Stimulated activated effector memory CD8-positive, alpha-beta T cell treated with anti-CD3 and anti-CD28 coated beads, Interleukin-12 subunit alpha, Interleukin-12 subunit beta, amount 100 ng/mL, for 72 hours (primary cell): ENCODE data around the gene GZMM.

Experiments
- ATAC-seq: fragments of 150-1000 bp; cut with Tn5 transposase; 2 replicates; pipeline ENCODE4 v1.10.0; 2021
- DNase-seq, 2 donors: peaks; one replicate each; pipeline ENCODE4 v3.0.0; 2021 to 2022; ENCODE audit warnings: low spot score in 2 of 2
- H3K27ac Mint-ChIP-seq: one replicate; pipeline ENCODE4 v1.8.0; 2022; ENCODE audit warnings: mild to moderate bottlenecking, mixed read lengths
- H3K36me3 Mint-ChIP-seq: one replicate; pipeline ENCODE4 v1.8.0; 2022; ENCODE audit warnings: mild to moderate bottlenecking, mixed read lengths
- H3K4me1 Mint-ChIP-seq: one replicate; pipeline ENCODE4 v1.8.0; 2022; ENCODE audit warnings: mixed read lengths
- H3K4me3 Mint-ChIP-seq: one replicate; pipeline ENCODE4 v1.8.0; 2022; ENCODE audit warnings: mild to moderate bottlenecking, mixed read lengths
- H3K9me3 Mint-ChIP-seq: one replicate; pipeline ENCODE4 v1.8.0; 2022; ENCODE audit warnings: mixed read lengths

The GZMM gene

GRCh38 chr19:525029-525428 is 18.8 kb upstream of the GZMM start:
- DNase-seq = no peak
- peak overlapping the region; percentile 27 for H3K27ac Mint-ChIP-seq

GRCh38 chr19:525857-526419 is 17.9 kb upstream of the GZMM start:
- Mint-ChIP-seq H3K4me3 (no peak overlapping the region), H3K9me3 (no peaks in the 10 kb centered on the region), H3K27ac (no peak overlapping the region), H3K4me1 (peaks cover 5% of the 10 kb centered on the region), H3K36me3 (no peaks in the 10 kb centered on the region)
- DNase-seq (no peak), ATAC-seq (no peak)

More at GRCh38 chr19:525029-525428, 18.8 kb upstream of the GZMM start:
- Mint-ChIP-seq H3K36me3 (no peaks in the 10 kb centered on the region), H3K4me3 (no peak overlapping the region), H3K4me1 (peaks cover 5% of the 10 kb centered on the region), H3K9me3 (no peaks in the 10 kb centered on the region)
- no peak for ATAC-seq

GRCh38 chr19:530134-531008 is 13.5 kb upstream of the GZMM start:
- no peaks in the 10 kb centered on the region for H3K36me3 Mint-ChIP-seq
- no peaks in the 10 kb centered on the region for H3K9me3 Mint-ChIP-seq
- no peak for DNase-seq
- peak overlapping the region; percentile 77 for H3K4me3 Mint-ChIP-seq
- peak overlapping the region; percentile 61 for H3K27ac Mint-ChIP-seq
- ATAC-seq = no peak
- H3K4me1 Mint-ChIP-seq = peaks cover 19% of the 10 kb centered on the region

- Mint-ChIP-seq H3K4me3 (peak overlapping the region; percentile 77), H3K4me1 (peaks cover 16% of the 10 kb centered on the region), H3K36me3 (no peaks in the 10 kb centered on the region), H3K9me3 (no peaks in the 10 kb centered on the region), H3K27ac (peak overlapping the region; percentile 61)
- ATAC-seq = peak; percentile 79
- peak; percentile 96 to 99 for DNase-seq
Observed at GRCh38 chr19:531009-531752, 12.7 kb upstream of the GZMM start.

- no peaks in the 10 kb centered on the region for H3K36me3 Mint-ChIP-seq
- H3K27ac Mint-ChIP-seq = peak within 1 kb of the TSS; percentile 88
- ATAC-seq (peak; percentile 52), DNase-seq (no peak)
- peak within 1 kb of the TSS; percentile 77 for H3K4me3 Mint-ChIP-seq
- H3K4me1 Mint-ChIP-seq = peaks cover 16% of the 10 kb centered on the region
- H3K9me3 Mint-ChIP-seq = no peaks in the 10 kb centered on the region
Observed at GRCh38 chr19:531753-532560, 11.9 kb upstream of the GZMM start, which contains the start of gene CDC34. Gene CDC34, plus strand, starts transcription at chr19:531760. Its CDS starts 172 bp downstream, at chr19:531932.

GRCh38 chr19:532561-533363 is 11.1 kb upstream of the GZMM start:
- DNase-seq (no peak), ATAC-seq (no peak)
- Mint-ChIP-seq H3K9me3 (no peaks in the 10 kb centered on the region), H3K36me3 (peaks cover 4% of the 10 kb centered on the region), H3K27ac (peak overlapping the region; percentile 88), H3K4me3 (peak overlapping the region; percentile 77), H3K4me1 (peaks cover 16% of the 10 kb centered on the region)

- DNase-seq (no peak), ATAC-seq (no peak)
- Mint-ChIP-seq H3K4me1 (peaks cover 16% of the 10 kb centered on the region), H3K4me3 (peak overlapping the region; percentile 77), H3K9me3 (no peaks in the 10 kb centered on the region), H3K36me3 (peaks cover 12% of the 10 kb centered on the region), H3K27ac (peak overlapping the region; percentile 88)
Observed at GRCh38 chr19:533364-534058, 10.3 kb upstream of the GZMM start.

GRCh38 chr19:534088-534487 is 9.8 kb upstream of the GZMM start:
- H3K4me1 Mint-ChIP-seq = peaks cover 16% of the 10 kb centered on the region
- DNase-seq (no peak), ATAC-seq (no peak)
- no peaks in the 10 kb centered on the region for H3K9me3 Mint-ChIP-seq
- peak overlapping the region; percentile 77 for H3K4me3 Mint-ChIP-seq
- no peak overlapping the region for H3K27ac Mint-ChIP-seq
- H3K36me3 Mint-ChIP-seq = peaks cover 18% of the 10 kb centered on the region

- Mint-ChIP-seq H3K4me3 (peak overlapping the region; percentile 55), H3K9me3 (no peaks in the 10 kb centered on the region), H3K36me3 (peaks cover 22% of the 10 kb centered on the region), H3K4me1 (peaks cover 16% of the 10 kb centered on the region), H3K27ac (peak overlapping the region; percentile 77)
- DNase-seq (no peak), ATAC-seq (no peak)
Observed at GRCh38 chr19:535017-535835, 8.6 kb upstream of the GZMM start.

GRCh38 chr19:536031-536880 is 7.6 kb upstream of the GZMM start:
- Mint-ChIP-seq H3K9me3 (no peaks in the 10 kb centered on the region), H3K4me1 (peaks cover 16% of the 10 kb centered on the region), H3K4me3 (no peak overlapping the region), H3K27ac (no peak overlapping the region), H3K36me3 (peaks cover 26% of the 10 kb centered on the region)
- no peak for DNase-seq
- no peak for ATAC-seq

GRCh38 chr19:536881-537404 is 6.9 kb upstream of the GZMM start:
- no peak for DNase-seq
- Mint-ChIP-seq H3K9me3 (no peaks in the 10 kb centered on the region), H3K4me1 (peaks cover 16% of the 10 kb centered on the region), H3K27ac (no peak overlapping the region), H3K4me3 (no peak overlapping the region), H3K36me3 (peaks cover 30% of the 10 kb centered on the region)
- ATAC-seq = no peak
